SJSA1 (cell line): Measurements from ENCODE around the gene ABCA13. TPM values are rescaled to one million over a fixed set of nuclear protein-coding genes. Genes with fewer than 3 reads are reported as not detected.

Source experiments
- DNase-seq, 2 experiments: peaks; one replicate each; pipeline ENCODE4 v3.0.0-alpha.2; 2015 to 2020; ENCODE audit warnings: low spot score in 2 of 2, low read depth in 1 of 2
- H3K27ac ChIP-seq: fragments of 250-450 bp; sonication (Bioruptor Pico); 2 replicates; pipeline ENCODE4 v1.5.1; 2020; ENCODE audit warnings: mild to moderate bottlenecking, moderate library complexity
- H3K27me3 ChIP-seq: fragments of 250-450 bp; sonication (Bioruptor Pico); replicated peaks from 2 replicates; pipeline ENCODE4 v1.5.1; 2020; ENCODE audit warnings: mild to moderate bottlenecking, moderate library complexity
- H3K36me3 ChIP-seq: fragments of 250-450 bp; sonication (Bioruptor Pico); 2 replicates; pipeline ENCODE4 v1.5.1; 2020; ENCODE audit warnings: mild to moderate bottlenecking
- H3K4me1 ChIP-seq: fragments of 250-450 bp; sonication (Bioruptor Pico); replicated peaks from 2 replicates; pipeline ENCODE4 v1.6.1; 2021; ENCODE audit warnings: mild to moderate bottlenecking
- H3K4me3 ChIP-seq: fragments of 250-450 bp; sonication (Bioruptor Pico); 2 replicates; pipeline ENCODE4 v1.5.1; 2020; ENCODE audit warnings: mild to moderate bottlenecking
- H3K9me3 ChIP-seq: fragments of 250-450 bp; sonication (Bioruptor Pico); replicated peaks from 2 replicates; pipeline ENCODE4 v1.5.1; 2020; ENCODE audit warnings: mild to moderate bottlenecking
- total RNA-seq: library from RNA; depleted of rRNA; stranded (reverse); fragments of >200 nt; shearing (Covaris generic); gene quantifications from 2 replicates; pipeline ENCODE4 v1.2.3, GENCODE V29; 2014

ABCA13 gene
- total RNA-seq, 1 experiment from 2014 or later: 6.7 TPM

DNA sequence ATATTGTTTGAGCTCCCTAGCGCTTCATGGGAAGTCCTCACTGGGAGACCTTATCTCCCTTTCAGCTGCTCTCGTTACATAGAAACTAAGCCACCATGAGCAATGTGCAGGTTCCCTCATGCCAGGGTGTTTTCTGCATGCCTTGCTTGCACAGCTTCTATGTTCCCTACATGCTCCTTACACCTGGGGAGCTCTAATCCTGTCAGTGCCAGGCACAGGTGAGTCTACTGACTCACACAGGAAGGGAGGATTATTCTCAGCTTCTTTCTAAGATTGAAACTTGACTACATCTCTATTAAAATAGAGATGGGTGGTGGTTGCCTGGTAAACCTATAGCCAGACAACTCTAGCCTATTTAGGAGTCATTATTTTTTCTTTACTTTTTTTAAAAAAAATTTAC is 377.4 kb downstream of the ABCA13 start:
- H3K9me3 ChIP-seq: no peaks in the 10 kb centered on the region
- H3K27ac ChIP-seq: no peak overlapping the region
- no peaks in the 10 kb centered on the region for H3K27me3 ChIP-seq
- no peaks in the 10 kb centered on the region for H3K4me1 ChIP-seq
- DNase-seq: no peak
- H3K36me3 ChIP-seq: no peaks in the 10 kb centered on the region
- no peak overlapping the region for H3K4me3 ChIP-seq

DNA sequence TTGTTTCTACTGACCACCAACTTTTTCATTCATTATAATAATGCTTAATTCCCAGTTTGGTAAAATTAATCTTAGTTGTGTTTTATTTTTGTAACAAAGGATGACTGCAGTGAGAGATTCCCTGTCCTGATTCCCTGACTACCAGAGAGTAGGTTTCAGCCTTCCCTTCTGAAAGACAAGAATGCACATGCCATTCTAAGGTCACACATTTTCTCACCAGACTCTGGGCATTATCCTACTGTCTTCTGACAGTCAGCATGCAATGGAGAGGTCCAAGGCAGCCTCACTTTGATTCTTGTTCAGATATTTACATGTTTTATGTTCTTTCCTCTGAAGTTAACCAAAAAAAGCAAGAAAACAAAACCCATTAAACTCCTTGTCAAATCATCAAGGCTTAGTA is 380.4 kb downstream of the ABCA13 start:
- Histone ChIP-seq H3K4me3 (no peak overlapping the region), H3K27ac (no peak overlapping the region), H3K9me3 (no peaks in the 10 kb centered on the region), H3K4me1 (no peaks in the 10 kb centered on the region), H3K27me3 (no peaks in the 10 kb centered on the region), H3K36me3 (no peaks in the 10 kb centered on the region)
- DNase-seq: no peak

DNA sequence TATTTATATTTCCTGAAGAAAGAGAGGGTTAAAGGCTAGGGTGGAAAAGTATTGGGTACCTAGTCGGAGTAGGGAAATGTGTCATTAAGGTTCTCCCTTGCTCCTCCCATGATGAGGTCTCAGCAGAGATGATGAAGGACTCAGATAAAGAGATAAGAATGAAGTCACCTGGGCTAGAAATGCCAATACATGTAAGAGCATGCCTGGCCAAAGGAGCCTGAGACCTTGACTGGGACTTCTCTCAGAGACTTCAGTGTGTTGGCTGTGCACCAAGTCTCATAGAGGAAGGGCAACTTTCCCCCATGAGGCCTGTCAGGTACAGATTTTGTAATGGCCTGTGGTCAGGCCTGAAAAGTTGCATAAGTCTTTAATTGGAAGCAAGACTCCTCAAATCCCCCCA is 392.1 kb downstream of the ABCA13 start:
- H3K4me3 ChIP-seq: no peak overlapping the region
- H3K27me3 ChIP-seq: no peaks in the 10 kb centered on the region
- H3K36me3 ChIP-seq: no peaks in the 10 kb centered on the region
- H3K4me1 ChIP-seq: no peaks in the 10 kb centered on the region
- no peaks in the 10 kb centered on the region for H3K9me3 ChIP-seq
- H3K27ac ChIP-seq: no peak overlapping the region
- DNase-seq: no peak

DNA sequence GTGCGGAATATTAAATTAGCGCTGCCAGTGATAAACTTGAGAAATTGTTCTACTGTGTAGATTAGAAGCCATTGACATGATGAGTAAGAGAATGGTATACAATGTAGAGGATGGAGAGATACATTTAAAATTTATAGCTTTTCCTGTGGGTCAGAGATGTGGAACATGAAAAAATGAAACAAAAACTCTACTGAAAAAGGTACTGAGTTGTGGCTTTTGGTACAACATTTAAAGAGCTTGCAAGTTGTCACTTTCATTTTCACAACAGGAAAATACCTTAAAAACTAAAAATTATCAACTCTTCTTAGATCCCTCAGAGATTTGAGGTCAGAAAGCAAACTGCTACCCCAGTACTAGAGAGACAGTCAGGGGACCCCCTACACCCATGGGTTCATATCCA is 404.3 kb downstream of the ABCA13 start:
- DNase-seq: no peak
- H3K27me3 ChIP-seq: no peaks in the 10 kb centered on the region; the same call in 1 of the 2 replicates
- H3K9me3 ChIP-seq: no peaks in the 10 kb centered on the region
- no peak overlapping the region for H3K27ac ChIP-seq
- H3K36me3 ChIP-seq: no peaks in the 10 kb centered on the region
- H3K4me3 ChIP-seq: no peak overlapping the region
- no peaks in the 10 kb centered on the region for H3K4me1 ChIP-seq

DNA sequence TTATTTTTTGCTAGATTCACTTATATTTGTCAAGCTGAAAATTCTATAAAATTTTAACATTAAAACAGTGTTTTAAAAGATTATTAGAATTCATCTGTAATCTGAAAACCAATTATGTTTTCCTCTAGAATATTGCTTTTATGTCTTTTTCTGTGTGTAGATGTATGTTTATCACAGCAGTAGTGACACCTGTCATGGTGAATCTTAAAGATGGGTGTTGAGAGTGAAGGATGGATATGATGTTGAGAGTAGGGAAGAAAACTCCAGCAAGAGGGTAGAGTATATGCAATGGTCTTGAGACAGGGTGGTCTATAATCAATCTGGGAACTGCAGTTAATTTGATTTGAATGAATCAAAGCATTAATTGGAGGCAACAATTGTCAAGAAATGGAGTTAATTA is 416.2 kb downstream of the ABCA13 start:
- no peaks in the 10 kb centered on the region for H3K4me1 ChIP-seq
- no peaks in the 10 kb centered on the region for H3K9me3 ChIP-seq
- DNase-seq: no peak
- H3K36me3 ChIP-seq: no peaks in the 10 kb centered on the region
- no peak overlapping the region for H3K4me3 ChIP-seq
- H3K27me3 ChIP-seq: no peaks in the 10 kb centered on the region
- H3K27ac ChIP-seq: no peak overlapping the region

DNA sequence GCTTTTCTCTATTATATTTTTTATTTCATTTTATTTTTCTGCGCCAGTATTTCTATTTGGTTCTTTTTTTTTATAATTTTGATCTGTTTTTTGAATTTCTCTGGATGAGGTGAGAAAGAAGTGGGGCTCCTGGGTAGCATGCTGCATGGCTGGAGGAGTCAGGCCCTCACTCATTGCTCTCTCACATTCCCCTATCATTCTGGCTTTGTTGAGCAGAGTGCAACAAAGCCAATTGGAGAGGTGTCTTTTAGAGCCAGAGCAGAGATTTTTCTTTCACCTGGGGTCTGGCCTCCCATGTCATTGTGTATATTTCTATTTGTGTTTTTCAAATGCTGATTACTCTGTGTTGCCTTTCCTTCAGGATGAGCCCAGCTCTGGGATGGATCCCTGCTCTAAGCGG is 423.1 kb downstream of the ABCA13 start:
- no peaks in the 10 kb centered on the region for H3K4me1 ChIP-seq
- H3K9me3 ChIP-seq: no peaks in the 10 kb centered on the region
- no peaks in the 10 kb centered on the region for H3K27me3 ChIP-seq
- DNase-seq: no peak
- H3K27ac ChIP-seq: no peak overlapping the region
- no peak overlapping the region for H3K4me3 ChIP-seq
- no peaks in the 10 kb centered on the region for H3K36me3 ChIP-seq

DNA sequence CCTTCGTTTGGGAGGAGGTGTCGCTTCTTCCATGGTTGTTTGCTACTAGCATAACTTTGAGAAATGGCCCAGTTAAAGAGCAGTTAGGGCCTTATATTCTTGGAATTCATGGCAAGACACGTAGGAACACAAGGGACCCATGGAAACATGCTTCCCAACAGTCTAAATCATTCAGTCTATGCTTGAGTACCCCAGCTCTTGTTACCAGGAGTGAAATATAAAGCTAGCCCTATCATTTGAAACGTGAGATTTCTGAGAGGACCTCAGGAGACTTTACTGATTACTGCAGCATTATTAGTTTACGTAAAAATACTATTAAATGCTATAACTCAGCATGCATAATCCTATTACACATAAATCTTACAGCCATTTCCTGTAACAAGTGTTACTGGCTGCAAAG is 424.5 kb downstream of the ABCA13 start:
- Histone ChIP-seq H3K4me3 (no peak overlapping the region), H3K36me3 (no peaks in the 10 kb centered on the region), H3K4me1 (no peaks in the 10 kb centered on the region), H3K27me3 (no peaks in the 10 kb centered on the region), H3K9me3 (no peaks in the 10 kb centered on the region), H3K27ac (no peak overlapping the region)
- no peak for DNase-seq

DNA sequence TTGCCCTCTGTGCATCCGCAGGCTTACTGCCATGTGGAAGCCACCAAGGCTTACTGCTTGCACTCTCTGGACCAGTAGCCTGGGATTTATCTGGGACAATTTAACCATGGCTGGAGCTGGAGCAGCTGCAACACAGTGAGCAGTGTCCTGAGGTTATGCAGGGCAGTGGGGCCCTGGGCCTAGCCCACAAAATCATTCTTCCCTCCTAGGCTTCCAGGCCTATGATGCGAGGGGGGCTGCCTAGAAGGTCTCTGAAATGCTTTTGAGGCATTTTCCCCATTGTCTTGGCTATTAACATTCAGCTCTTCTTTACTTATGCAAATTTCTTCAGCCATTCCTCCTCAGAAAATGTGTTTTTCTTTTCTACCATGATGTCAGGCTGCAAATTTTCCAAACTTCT is 439.4 kb downstream of the ABCA13 start:
- H3K4me1 ChIP-seq: no peaks in the 10 kb centered on the region
- no peaks in the 10 kb centered on the region for H3K9me3 ChIP-seq
- no peaks in the 10 kb centered on the region for H3K36me3 ChIP-seq
- H3K27me3 ChIP-seq: no peaks in the 10 kb centered on the region
- no peak for DNase-seq
- no peak overlapping the region for H3K27ac ChIP-seq
- H3K4me3 ChIP-seq: no peak overlapping the region

DNA sequence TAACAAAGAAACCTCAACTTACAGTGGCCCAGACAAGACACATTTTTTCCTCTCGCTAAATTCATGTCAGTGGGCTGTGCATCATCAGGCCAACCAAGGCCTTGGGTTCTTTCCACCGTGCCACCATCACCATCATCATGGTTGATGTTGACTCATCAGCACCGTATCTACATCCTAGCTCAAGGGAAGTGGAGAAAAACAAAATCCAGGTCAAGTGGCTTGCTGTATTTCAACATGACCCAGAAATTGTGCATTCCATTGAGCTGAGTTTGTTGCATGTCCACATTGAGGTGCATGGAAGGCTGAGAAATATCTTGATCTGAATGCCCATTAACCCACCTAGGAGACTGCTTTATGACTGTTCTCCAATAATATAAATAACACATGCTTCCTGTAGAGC is 440.7 kb downstream of the ABCA13 start:
- DNase-seq: no peak

DNA sequence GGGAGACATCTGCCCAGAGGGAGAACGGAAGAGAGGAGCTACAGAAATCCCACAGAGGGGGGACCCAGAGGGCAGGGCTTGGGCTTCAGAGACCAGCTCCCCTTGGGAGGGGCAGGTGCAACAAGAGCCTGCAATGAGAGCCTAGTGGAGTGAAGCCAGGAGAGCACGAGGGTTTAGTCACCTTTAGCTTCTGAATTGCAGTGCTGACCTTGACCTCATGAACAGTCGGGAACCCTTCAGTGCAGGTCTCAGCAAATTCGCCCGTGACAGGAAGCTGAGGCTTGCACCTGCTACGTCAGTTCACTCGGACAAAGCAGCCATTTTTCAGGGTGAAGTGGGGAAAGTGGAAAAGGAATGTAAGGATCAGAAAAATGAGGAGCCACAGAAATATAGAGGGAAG is 446.2 kb downstream of the ABCA13 start:
- H3K4me3 ChIP-seq: no peak overlapping the region
- no peak overlapping the region for H3K27ac ChIP-seq
- no peak for DNase-seq
- H3K36me3 ChIP-seq: no peaks in the 10 kb centered on the region
- H3K9me3 ChIP-seq: no peaks in the 10 kb centered on the region
- no peaks in the 10 kb centered on the region for H3K4me1 ChIP-seq
- no peaks in the 10 kb centered on the region for H3K27me3 ChIP-seq

More for the DNA sequence above, 440.7 kb downstream of the ABCA13 start:
- Histone ChIP-seq H3K4me1 (no peaks in the 10 kb centered on the region), H3K36me3 (no peaks in the 10 kb centered on the region), H3K27me3 (no peaks in the 10 kb centered on the region), H3K9me3 (no peaks in the 10 kb centered on the region), H3K4me3 (no peak overlapping the region), H3K27ac (no peak overlapping the region)

DNA sequence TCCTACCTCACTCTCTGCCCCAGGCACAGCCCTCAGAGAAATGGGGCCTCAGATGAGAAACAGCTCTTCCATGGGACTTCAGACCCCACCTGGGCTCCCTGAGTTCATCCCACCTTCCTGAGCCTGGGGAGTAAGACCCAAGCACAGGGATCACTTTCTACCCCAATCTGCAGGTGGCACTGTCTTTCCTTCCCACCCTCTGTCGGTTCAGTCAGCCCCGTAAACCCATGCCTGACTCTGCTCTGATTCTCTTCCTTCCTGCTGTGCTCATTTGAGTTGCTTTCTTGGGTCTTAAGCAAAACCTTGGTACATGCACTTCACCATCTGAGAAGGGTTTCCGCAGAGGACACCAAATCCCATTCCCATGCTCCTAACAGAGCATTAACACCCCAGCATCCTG is 446.7 kb downstream of the ABCA13 start:
- DNase-seq: no peak
- Histone ChIP-seq H3K9me3 (no peaks in the 10 kb centered on the region), H3K4me1 (no peaks in the 10 kb centered on the region), H3K4me3 (no peak overlapping the region), H3K27me3 (no peaks in the 10 kb centered on the region), H3K36me3 (no peaks in the 10 kb centered on the region), H3K27ac (no peak overlapping the region)

DNA sequence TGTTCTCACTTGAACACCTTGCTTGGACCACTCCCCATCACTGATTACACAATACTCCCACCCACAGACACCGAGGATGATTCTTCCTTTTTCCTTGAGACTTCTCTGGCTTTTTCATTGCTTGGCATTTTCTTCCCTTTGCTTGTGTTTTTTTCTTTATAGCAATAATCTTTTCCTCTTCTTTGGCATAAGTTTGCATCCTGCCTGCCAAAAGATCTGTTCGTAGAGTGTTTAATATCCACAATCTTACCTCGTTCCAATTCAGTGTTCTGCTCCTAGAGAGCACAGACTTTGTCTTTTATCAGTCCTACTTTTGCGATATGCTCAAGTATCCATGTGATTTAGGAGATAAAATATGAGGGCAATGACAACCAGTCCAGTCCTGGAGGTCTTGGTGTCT is 449.8 kb downstream of the ABCA13 start:
- no peak overlapping the region for H3K27ac ChIP-seq
- H3K27me3 ChIP-seq: no peaks in the 10 kb centered on the region
- no peaks in the 10 kb centered on the region for H3K36me3 ChIP-seq
- DNase-seq: no peak
- no peak overlapping the region for H3K4me3 ChIP-seq
- no peaks in the 10 kb centered on the region for H3K4me1 ChIP-seq
- no peaks in the 10 kb centered on the region for H3K9me3 ChIP-seq

DNA sequence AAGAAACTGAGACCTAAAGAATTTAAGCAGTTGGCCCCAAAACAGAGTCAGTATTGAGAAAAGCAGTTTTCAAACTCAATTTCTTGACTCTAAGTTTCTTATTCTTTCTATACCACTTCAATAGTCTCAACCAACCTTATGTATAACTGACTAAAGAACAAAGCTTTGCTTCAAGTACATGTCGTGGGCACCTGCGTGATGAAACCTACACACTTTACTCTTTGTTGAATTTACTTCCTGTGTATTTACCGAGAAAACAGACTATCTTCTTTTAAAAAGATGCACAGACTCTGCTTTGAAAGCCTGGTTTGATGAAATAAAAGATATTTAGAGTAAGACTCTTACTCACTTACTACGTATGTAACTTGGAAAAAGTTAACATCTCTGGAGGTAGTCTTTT is 455.9 kb downstream of the ABCA13 start:
- Histone ChIP-seq H3K9me3 (no peaks in the 10 kb centered on the region; the same call in 1 of the 2 replicates), H3K27ac (no peak overlapping the region)
- DNase-seq: no peak

DNA sequence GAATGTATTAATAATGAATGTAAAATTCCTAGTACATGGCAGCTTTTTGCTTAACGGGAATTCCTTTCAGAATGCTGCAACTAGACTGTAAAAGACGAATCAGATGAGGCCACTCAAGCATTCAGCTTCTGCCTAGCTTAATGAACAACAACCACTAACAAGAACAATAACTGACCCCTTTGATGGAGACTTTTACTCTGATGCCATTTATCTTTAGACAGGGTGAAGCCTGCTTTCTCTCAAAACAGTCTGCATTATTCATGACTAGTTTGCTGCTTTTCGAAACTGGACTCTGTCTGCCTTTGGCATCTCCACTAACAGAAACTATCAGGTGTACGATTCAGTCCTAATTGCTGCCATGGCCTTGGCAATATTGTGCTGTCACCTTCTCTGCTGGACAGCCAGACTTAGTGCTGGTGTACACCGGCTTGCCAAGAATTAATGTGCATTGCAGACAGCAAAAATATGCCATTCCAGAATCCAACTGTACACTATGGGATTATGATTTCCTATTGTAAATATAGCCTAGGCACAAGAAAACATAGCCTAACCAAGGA is 457.6 kb downstream of the ABCA13 start:
- no peaks in the 10 kb centered on the region for H3K27me3 ChIP-seq
- H3K4me1 ChIP-seq: no peaks in the 10 kb centered on the region
- no peak for DNase-seq
- no peak overlapping the region for H3K27ac ChIP-seq
- H3K4me3 ChIP-seq: no peak overlapping the region
- no peaks in the 10 kb centered on the region for H3K36me3 ChIP-seq
- H3K9me3 ChIP-seq: no peaks in the 10 kb centered on the region; the same call in 1 of the 2 replicates

More for the DNA sequence above, 455.9 kb downstream of the ABCA13 start:
- H3K36me3 ChIP-seq: no peaks in the 10 kb centered on the region
- H3K4me3 ChIP-seq: no peak overlapping the region
- H3K27me3 ChIP-seq: no peaks in the 10 kb centered on the region
- no peaks in the 10 kb centered on the region for H3K4me1 ChIP-seq

DNA sequence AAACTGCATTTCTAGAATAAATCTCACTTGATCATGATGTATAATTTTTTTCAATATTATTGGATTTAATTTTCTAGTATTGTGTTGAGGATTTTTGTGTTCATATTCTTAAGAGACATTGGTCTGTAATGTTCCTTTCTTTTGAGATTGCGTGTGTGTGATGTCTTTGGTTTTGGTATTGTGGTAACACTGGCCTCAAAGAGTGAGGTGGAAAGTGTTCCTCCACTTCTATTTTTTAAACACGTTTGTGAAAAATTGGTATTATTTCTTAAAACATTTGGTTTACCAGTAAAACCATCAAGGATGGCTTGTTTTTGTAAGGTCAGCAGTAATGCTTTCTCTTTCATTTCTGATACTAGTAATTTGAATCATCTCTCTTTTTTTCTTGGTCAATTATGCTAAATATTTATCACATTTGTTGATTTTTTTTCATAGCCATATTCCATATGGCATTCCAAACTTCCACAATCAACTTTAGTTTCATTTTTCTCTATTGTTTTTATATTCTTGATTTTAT is 462.9 kb downstream of the ABCA13 start:
- no peaks in the 10 kb centered on the region for H3K27me3 ChIP-seq
- H3K4me3 ChIP-seq: no peak overlapping the region
- DNase-seq: no peak
- H3K27ac ChIP-seq: no peak overlapping the region
- H3K4me1 ChIP-seq: peaks cover 18% of the 10 kb centered on the region
- no peaks in the 10 kb centered on the region for H3K36me3 ChIP-seq
- H3K9me3 ChIP-seq: no peaks in the 10 kb centered on the region; the same call in 1 of the 2 replicates
